Fibroblast of lung (primary cell): ENCODE measurements around the gene ZNF599.

ENCODE experiments used
- CTCF ChIP-seq, 2 donors: IDR thresholded peaks in 1 of 2; conservative IDR thresholded peaks in 1 of 2; 1 replicate in 1 of 2; 2 replicates in 1 of 2; pipeline ENCODE4 v1.5.1; 2011 to 2012; ENCODE audit warnings: low read length in 2 of 2, control low read depth in 1 of 2, inconsistent platforms in 1 of 2, low read depth in 1 of 2, mild to moderate bottlenecking in 1 of 2
- EZH2 ChIP-seq: IDR thresholded peaks from 2 replicates; pipeline ENCODE4 v1.5.1; 2012; ENCODE audit warnings: low read length, control low read depth, mild to moderate bottlenecking; ENCODE audit errors: missing control alignments

- no peak for TF ChIP-seq CTCF (conservative IDR thresholded peaks at IDR 0.05 in 1 of 2, IDR thresholded peaks at IDR 0.05 in 1 of 2; ENCODE audit: low read depth in 1 of 2, low read length in 2 of 2)
- TF ChIP-seq EZH2: no peak
Observed at GRCh38 chr19:34772697-34773554, at the start of gene ZNF599.
